ENCODE measurements around the gene BUD31. TPM values are rescaled to one million over a fixed set of nuclear protein-coding genes. Genes with fewer than 3 reads are reported as not detected.
A peak's percentile ranks its signal among the peaks of the same experiment; 100 is the strongest.

The BUD31 gene
- total and polyA plus RNA-seq, 2 of the 4 experiments (the other 2 are of a cell fraction) = 72.6 to 97.2 TPM

GRCh38 chr7:99393355-99394187 lies 15.2 kb upstream of the BUD31 start:
- Histone ChIP-seq H4K20me1 (ENCODE audit: insufficient read depth, low read length) (peaks cover 61% of the 10 kb centered on the region), H3K9ac (ENCODE audit: low read depth, low read length) (no peak overlapping the region), H3K4me3 (ENCODE audit: insufficient read depth, low read depth, low read length) (peak overlapping the region; percentile 45), H2AFZ (replicated peaks; ENCODE audit: low read length, poor library complexity) (peak overlapping the region; percentile 77), H4K5ac (ENCODE audit: low read depth, low read length) (peak overlapping the region; percentile 79), H3K9me3 (ENCODE audit: control insufficient read depth, insufficient read depth, low read length) (no peaks in the 10 kb centered on the region), H3K27me3 (ENCODE audit: control insufficient read depth, insufficient read depth, low read length) (no peaks in the 10 kb centered on the region), H3K14ac (replicated peaks; ENCODE audit: low read depth, low read length) (0 out of 2 replicates have a peak overlapping the region, but pooled peaks have one; percentile 8), H3K4ac (ENCODE audit: low read depth, low read length) (peak overlapping the region; percentile 51; the same call in 1 of the 2 replicates), H3K4me2 (ENCODE audit: low read depth, low read length) (peak overlapping the region; percentile 85), H4K8ac (ENCODE audit: low read depth in 2 of 2, low read length in 2 of 2) (peak overlapping the region; percentile 23 to 56; a peak in 1 of 4 replicates), H2BK5ac (ENCODE audit: low read depth, low read length, poor library complexity, severe bottlenecking) (no peak overlapping the region), H3K4me1 (ENCODE audit: control insufficient read depth, insufficient read depth, low read length) (peaks cover 7% of the 10 kb centered on the region), H2BK20ac (ENCODE audit: low read depth, low read length) (no peak overlapping the region), H3K23ac (ENCODE audit: low read depth, low read length) (peak overlapping the region; percentile 59; the same call in 1 of the 2 replicates), H3K36me3 (ENCODE audit: control insufficient read depth, insufficient read depth, low read length) (peaks cover 68% of the 10 kb centered on the region), H3K56ac (ENCODE audit: extremely low read depth, insufficient read depth, low read length) (no peak overlapping the region), H2AK5ac (ENCODE audit: low read depth, low read length) (0 out of 2 replicates have a peak overlapping the region, but pooled peaks have one; percentile 16), H3K9me1 (ENCODE audit: insufficient read depth, low read length) (peaks cover 3% of the 10 kb centered on the region), H2BK120ac (ENCODE audit: low read depth, low read length) (no peak overlapping the region), H3K79me1 (ENCODE audit: low read depth in 1 of 2, low read length in 2 of 2) (peaks cover 7 to 55% of the 10 kb centered on the region in 2 experiments), H2BK15ac (ENCODE audit: low read depth, low read length) (no peak overlapping the region), H2AK9ac (replicated peaks; ENCODE audit: low read depth, low read length, poor library complexity) (peak overlapping the region; percentile 44), H4K91ac (ENCODE audit: insufficient read depth, low read depth, low read length) (no peak overlapping the region), H3K27ac (ENCODE audit: insufficient read depth, low read length) (no peak overlapping the region; the same call in 1 of the 2 replicates), H3K18ac (ENCODE audit: low read depth, low read length) (no peak overlapping the region)
- ChIA-PET POLR2A (ENCODE audit: unreplicated experiment) (no interaction called here), CTCF (no interaction called here)
- ATAC-seq (ENCODE audit: low read depth) = peak; percentile 28
- dilution Hi-C loops (cut with HindIII; ENCODE audit: low sequenced_read_pairs, unreplicated experiment) = no loop called here
- no peak for TF ChIP-seq RFX5 (IDR thresholded peaks at IDR 0.05; ENCODE audit: low read depth, low read length)
- no peak for TF ChIP-seq MAFK (IDR thresholded peaks at IDR 0.05; ENCODE audit: low read depth, low read length)
- no peak for TF ChIP-seq CEBPB (IDR thresholded peaks at IDR 0.05; ENCODE audit: low read depth, low read length)
- TF ChIP-seq CTCF (conservative IDR thresholded peaks at IDR 0.05; ENCODE audit: low read depth, low read length) = no peak
- TF ChIP-seq, protein P1, sequence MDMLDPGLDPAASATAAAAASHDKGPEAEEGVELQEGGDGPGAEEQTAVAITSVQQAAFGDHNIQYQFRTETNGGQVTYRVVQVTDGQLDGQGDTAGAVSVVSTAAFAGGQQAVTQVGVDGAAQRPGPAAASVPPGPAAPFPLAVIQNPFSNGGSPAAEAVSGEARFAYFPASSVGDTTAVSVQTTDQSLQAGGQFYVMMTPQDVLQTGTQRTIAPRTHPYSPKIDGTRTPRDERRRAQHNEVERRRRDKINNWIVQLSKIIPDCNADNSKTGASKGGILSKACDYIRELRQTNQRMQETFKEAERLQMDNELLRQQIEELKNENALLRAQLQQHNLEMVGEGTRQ (IDR thresholded peaks at IDR 0.05; ENCODE audit: low read depth, low read length) = peak; percentile 73
- TF ChIP-seq ELK1 (IDR thresholded peaks at IDR 0.05; ENCODE audit: borderline replicate concordance, low read depth, low read length) = no peak
- 50% methylated on average over 12 of the region's 30 CpGs; no CpG with 5 or more reads in 1 of the 2 experiments for WGBS, 2 experiments (ENCODE audit: extremely low coverage in 2 of 2, insufficient read length in 1 of 2)
- intact Hi-C loops (cut with micrococcal nuclease) = no loop called here
- no peak for DNase-seq
- in situ Hi-C loops (cut with MboI; ENCODE audit: low sequenced_read_pairs) = no loop called here
- no TSS peak for BruUV-seq (replicated peaks)

Data from IMR-90 (cell line).